GM21360 (cell line): ENCODE results near the gene IKBKE.

Experiments used
- ATAC-seq: cut with Tn5 transposase; IDR thresholded peaks from one replicate; pipeline ENCODE4 v1.9.1; 2021; ENCODE audit warnings: mild to moderate bottlenecking, moderate library complexity; ENCODE audit not compliant: unreplicated experiment

IKBKE gene

DNA sequence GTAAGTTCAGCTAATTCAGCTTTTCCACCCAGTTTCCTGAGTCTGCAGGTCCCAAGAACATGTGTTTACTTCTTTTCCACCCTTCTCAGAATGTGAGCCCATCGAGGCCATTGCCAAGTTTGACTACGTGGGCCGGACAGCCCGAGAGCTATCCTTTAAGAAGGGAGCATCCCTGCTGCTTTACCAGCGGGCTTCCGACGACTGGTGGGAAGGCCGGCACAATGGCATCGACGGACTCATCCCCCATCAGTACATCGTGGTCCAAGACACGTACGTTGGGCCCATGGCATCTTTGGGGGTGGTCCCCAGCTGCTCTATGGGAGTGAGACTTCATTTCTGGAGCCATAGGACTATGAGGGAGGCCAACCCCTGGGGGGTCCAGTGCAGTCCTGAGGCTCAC, 17.2 kb upstream of the IKBKE start:
- ATAC-seq = no peak

DNA sequence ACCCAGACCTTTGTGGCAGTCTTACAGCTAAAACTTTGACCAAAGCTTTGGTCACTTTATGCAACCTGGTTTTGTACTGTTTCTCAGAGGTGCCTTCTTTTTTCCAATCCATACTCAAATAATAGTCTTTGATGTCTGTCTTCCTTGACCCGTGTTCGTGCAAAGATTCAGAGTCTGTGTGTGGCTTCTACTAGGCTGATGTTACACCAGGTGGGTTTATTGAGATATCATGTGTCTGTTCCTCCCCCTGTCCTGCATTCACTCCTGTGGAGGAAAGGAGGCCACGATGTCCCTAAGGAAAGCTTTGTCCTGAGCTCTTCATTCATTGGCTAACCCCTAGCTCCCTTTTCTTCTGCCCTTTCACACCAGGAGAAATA, 15.0 kb upstream of the IKBKE start:
- no peak for ATAC-seq

GRCh38 chr1:206455666-206456344, 14.5 kb upstream of the IKBKE start:
- no peak for ATAC-seq

GRCh38 chr1:206456577-206457370, 13.5 kb upstream of the IKBKE start:
- ATAC-seq = no peak

- no peak for ATAC-seq
Measured at GRCh38 chr1:206457408-206458120, 12.7 kb upstream of the IKBKE start.

- ATAC-seq = no peak
Measured at GRCh38 chr1:206459703-206460102, 10.6 kb upstream of the IKBKE start.

DNA sequence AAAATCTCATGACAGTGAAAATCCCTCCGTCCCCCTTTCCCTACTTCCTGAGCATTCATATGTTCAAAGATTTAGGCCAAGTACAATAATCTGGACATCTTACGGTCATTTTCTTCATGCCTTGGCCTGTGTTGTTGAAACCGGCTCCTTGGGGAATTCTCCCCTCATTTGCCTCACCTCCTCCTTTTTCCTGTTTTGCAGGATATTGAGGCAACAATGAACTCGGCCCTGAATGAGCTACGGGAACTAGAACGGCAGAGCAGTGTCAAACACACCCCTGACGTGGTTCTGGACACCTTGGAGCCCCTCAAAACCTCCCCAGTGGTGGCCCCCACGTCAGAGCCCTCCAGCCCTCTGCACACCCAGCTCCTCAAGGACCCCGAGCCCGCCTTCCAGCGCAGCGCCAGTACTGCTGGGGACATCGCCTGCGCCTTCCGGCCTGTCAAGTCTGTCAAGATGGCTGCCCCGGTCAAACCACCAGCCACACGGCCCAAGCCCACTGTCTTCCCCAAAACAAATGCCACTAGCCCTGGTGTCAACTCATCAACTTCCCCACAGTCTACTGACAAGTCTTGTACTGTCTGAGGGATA, 9.3 kb upstream of the IKBKE start:
- no peak for ATAC-seq

- no peak for ATAC-seq
Measured at GRCh38 chr1:206461602-206462455, 8.4 kb upstream of the IKBKE start.

DNA sequence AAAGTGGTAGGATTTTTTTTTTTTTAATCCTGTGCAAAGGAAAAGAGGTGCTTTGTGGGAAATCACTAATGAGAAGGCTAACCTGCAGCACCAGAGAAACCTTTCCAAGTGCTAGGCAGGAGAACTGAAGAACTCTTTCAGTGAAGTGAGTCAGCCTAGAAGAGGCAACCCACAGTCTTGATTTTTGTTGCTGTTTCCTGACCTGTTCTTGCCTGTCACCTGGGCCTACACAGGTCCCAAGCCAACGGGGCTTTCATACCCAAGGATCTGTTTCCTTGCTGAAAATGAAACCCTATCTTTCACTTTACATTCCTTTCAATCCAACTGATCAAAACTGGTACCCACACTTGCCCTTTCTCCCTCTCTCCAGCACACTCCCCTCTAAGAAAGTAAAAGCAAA, 7.1 kb upstream of the IKBKE start:
- ATAC-seq = no peak

GRCh38 chr1:206463911-206464310, 6.4 kb upstream of the IKBKE start:
- ATAC-seq = no peak

DNA sequence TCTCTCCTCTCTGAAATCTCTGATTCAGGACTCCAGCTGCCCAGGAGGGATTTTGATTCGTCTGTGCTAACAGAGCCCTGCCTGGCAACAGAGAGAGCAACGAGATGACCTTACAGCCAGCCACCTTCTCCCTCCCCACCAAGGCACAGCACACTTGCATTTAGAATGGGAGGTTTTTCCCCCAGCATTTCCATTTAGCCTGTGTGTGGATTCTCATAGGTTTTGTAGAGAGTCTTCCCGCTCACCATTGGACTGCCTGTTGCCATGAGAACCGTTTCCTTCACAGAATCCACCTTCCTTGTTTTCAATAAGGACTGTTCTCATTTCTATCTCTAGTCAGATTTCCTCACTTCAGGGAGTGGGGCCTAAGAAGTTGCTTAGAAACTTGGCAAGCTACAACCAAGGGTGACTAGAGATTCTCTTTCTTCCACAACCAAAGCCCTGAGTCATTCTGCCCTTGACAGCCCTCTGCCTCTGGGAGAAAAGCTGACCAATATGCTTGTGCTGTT, 5.8 kb upstream of the IKBKE start:
- no peak for ATAC-seq

DNA sequence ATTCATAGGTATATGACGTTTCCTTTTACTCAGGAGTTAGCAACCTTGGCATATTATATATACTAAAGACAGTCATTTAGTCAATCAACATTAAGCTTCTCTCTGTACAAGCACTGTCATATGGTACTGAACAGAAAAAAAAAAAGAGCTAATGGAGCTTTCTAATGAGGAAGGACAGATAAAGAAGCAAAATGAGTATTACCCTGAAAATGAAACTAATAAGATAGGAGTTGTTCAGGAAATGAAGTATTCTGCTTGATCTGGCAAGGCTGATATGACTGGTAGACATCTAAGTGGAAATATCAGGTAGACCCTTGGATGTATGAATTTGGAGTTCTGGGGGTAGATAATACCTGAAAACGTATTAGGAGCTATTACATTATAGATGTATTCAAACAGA, 4.3 kb upstream of the IKBKE start:
- ATAC-seq = no peak

DNA sequence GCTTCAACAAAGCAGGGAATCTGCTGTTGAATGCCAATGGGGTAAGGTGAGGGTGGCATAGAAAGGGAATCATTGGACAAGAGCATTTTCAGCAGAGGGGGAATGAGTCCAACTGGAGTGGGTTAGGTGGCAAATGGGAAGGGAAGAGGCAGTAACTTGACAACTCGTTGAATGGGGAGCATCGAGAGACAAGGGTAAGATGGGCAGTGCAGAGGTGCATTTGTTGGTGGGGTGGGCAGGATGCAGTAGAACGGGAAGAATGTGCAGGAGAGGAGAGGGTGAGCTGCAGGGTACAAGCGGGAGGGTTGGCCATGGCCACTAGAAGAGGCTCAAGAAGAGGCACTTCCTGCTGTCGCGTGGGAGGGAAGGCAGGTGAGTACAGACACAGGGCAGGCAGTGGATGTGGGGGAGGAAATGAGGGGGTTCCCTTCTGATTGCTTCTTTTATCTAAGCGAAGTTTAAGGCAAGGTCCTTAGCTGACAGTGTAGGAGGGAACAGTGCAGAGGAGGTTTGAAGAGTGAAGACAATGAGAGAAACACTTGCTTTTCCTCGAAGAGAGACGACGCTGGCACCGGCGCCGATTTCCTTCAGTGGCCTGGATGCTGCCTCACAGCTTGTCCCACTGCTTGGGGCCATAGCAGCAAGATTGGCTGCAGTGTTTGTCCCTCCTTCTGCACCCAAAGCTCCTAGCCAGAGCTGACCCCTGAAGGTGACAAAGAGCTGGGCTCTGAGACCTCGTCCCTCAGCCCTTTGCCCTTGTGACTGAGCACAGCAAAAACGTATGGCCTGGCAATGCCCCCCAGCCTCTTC, 3.2 kb upstream of the IKBKE start:
- ATAC-seq = no peak

DNA sequence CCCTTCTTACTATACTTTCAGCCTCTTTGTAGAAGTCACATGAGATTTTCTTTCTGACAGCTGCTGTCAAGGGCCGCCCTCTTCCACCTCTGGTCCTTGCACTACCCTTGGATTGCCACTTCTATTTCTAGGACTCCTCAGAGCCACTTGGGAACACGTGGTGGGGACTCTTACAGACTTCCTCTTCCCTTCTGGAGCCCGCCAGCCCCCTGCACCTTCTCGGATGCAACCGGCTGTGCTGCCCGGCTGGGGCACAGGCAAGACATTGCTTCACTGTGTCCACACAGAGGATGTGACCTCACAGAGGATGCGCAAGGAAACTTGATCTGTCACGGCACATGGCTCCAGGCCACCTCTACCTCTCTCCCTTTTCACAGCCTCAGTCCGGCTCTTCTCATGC, 2.4 kb upstream of the IKBKE start:
- no peak for ATAC-seq

GRCh38 chr1:206468571-206468970, 1.7 kb upstream of the IKBKE start:
- no peak for ATAC-seq

DNA sequence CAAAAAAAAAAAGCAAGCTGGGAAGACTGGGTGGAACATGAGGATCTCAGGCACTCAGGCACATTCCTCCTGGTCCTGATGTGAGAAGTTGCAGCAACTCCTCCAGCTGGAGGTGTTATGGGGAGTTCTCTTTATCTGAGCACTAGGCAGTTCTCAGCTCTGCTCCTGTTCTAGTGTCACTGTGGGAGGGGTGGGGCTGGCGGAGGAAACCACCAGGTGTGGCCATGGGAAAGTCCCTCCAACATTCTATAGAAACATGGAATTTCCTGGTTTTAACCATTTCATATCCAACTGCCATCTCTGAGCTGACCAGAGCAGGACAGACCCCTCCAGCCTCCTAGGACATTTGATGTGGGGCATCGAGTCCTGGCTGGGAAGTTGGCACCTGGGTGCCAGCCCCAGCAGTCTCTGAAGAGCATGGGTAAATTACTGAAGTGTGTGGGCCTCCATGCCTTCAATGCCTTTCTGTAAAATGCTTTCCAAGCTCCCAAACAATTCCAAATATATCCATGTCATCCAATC, 804 bp upstream of the IKBKE start:
- no peak for ATAC-seq

- ATAC-seq = no peak
Measured at GRCh38 chr1:206470692-206471414, 577 bp downstream of the IKBKE start.

GRCh38 chr1:206471415-206471801, 1.1 kb downstream of the IKBKE start:
- ATAC-seq = no peak

GRCh38 chr1:206472024-206472423, 1.7 kb downstream of the IKBKE start:
- ATAC-seq = no peak
